GM10266 (cell line): ENCODE measurements around the gene CNTN4.

Experiments used
- DNase-seq: peaks from one replicate; pipeline ENCODE4 v3.0.0; 2012; ENCODE audit errors: extremely low spot score
- CTCF ChIP-seq: IDR thresholded peaks from 2 replicates; pipeline ENCODE4 v1.5.1; 2012; ENCODE audit warnings: mild to moderate bottlenecking, low read depth; ENCODE audit not compliant: control insufficient read depth, insufficient read depth; ENCODE audit errors: missing control alignments

The CNTN4 gene

GRCh38 chr3:2261747-2262146, 163.1 kb downstream of the CNTN4 start:
- DNase-seq = no peak
- TF ChIP-seq CTCF = no peak

- DNase-seq = no peak
- TF ChIP-seq CTCF = no peak
Observed at GRCh38 chr3:2262204-2262603, 163.5 kb downstream of the CNTN4 start.

GRCh38 chr3:2266606-2267005, 167.9 kb downstream of the CNTN4 start:
- no peak for DNase-seq
- no peak for TF ChIP-seq CTCF

- TF ChIP-seq CTCF = no peak
- no peak for DNase-seq
Observed at GRCh38 chr3:2268779-2269178, 170.1 kb downstream of the CNTN4 start.

GRCh38 chr3:2274526-2274925, 175.9 kb downstream of the CNTN4 start:
- DNase-seq = no peak
- TF ChIP-seq CTCF = no peak

GRCh38 chr3:2283818-2284217, 185.2 kb downstream of the CNTN4 start:
- TF ChIP-seq CTCF = no peak
- DNase-seq = no peak

GRCh38 chr3:2300938-2301337, 202.3 kb downstream of the CNTN4 start:
- no peak for TF ChIP-seq CTCF
- DNase-seq = no peak
